H9 (cell line): ENCODE results near the gene ZNF503. TPM values are rescaled to one million over a fixed set of nuclear protein-coding genes. Genes with fewer than 3 reads are reported as not detected.

Experiments
- DNase-seq: peaks from one replicate; pipeline ENCODE4 v3.0.0-alpha.2; 2017
- H2AFZ ChIP-seq: one replicate; pipeline ENCODE4 v1.6.1; 2013; ENCODE audit warnings: mild to moderate bottlenecking, low read length, control low read depth, moderate library complexity
- H2AK5ac ChIP-seq: 2 replicates; pipeline ENCODE4 v1.6.1; 2013; ENCODE audit warnings: low read length, control low read depth, mixed read lengths; ENCODE audit not compliant: insufficient read length
- H2BK120ac ChIP-seq: one replicate; pipeline ENCODE4 v1.6.1; 2013; ENCODE audit warnings: low read depth, mild to moderate bottlenecking, low read length, control low read depth, inconsistent platforms; ENCODE audit not compliant: poor library complexity, severe bottlenecking
- H2BK12ac ChIP-seq: 2 replicates; pipeline ENCODE4 v1.6.1; 2013; ENCODE audit warnings: low read length, control low read depth, mixed read lengths, low read depth; ENCODE audit not compliant: insufficient read length
- H2BK15ac ChIP-seq: 2 replicates; pipeline ENCODE4 v1.6.1; 2013; ENCODE audit warnings: low read depth, low read length, control low read depth
- H2BK20ac ChIP-seq: one replicate; pipeline ENCODE4 v1.6.1; 2013; ENCODE audit warnings: low read depth, mild to moderate bottlenecking, low read length, control low read depth, inconsistent platforms; ENCODE audit not compliant: poor library complexity, severe bottlenecking
- H2BK5ac ChIP-seq: 2 replicates; pipeline ENCODE4 v1.6.1; 2013; ENCODE audit warnings: low read length, control low read depth, mixed read lengths; ENCODE audit not compliant: insufficient read length
- H3K14ac ChIP-seq: 2 replicates; pipeline ENCODE4 v1.6.1; 2013; ENCODE audit warnings: low read length, control low read depth; ENCODE audit not compliant: insufficient read depth
- H3K18ac ChIP-seq: 2 replicates; pipeline ENCODE4 v1.6.1; 2013; ENCODE audit warnings: low read depth, mild to moderate bottlenecking, mixed read lengths, low read length, control low read depth; ENCODE audit not compliant: insufficient read length
- H3K23ac ChIP-seq: 2 replicates; pipeline ENCODE4 v1.6.1; 2013; ENCODE audit warnings: low read length, control low read depth, mixed read lengths, low read depth; ENCODE audit not compliant: insufficient read length
- H3K23me2 ChIP-seq: 2 replicates; pipeline ENCODE4 v1.6.1; 2013; ENCODE audit warnings: low read depth, mild to moderate bottlenecking, mixed read lengths, low read length, control low read depth; ENCODE audit not compliant: insufficient read length, poor library complexity, severe bottlenecking
- H3K27ac ChIP-seq: 2 replicates; pipeline ENCODE4 v1.5.1; 2013; ENCODE audit warnings: low read length, control low read depth, mixed read lengths, low read depth; ENCODE audit not compliant: insufficient read length
- H3K27me3 ChIP-seq: 2 replicates; pipeline ENCODE4 v1.6.1; 2013; ENCODE audit warnings: low read length, control low read depth, inconsistent platforms; ENCODE audit not compliant: insufficient read depth
- H3K4ac ChIP-seq: 2 replicates; pipeline ENCODE4 v1.6.1; 2013; ENCODE audit warnings: low read depth, mild to moderate bottlenecking, control low read depth, inconsistent platforms, low read length, moderate library complexity
- H3K4me1 ChIP-seq: 2 replicates; pipeline ENCODE4 v1.6.1; 2013; ENCODE audit warnings: low read length, control low read depth, inconsistent platforms; ENCODE audit not compliant: insufficient read depth
- H3K4me2 ChIP-seq: 2 replicates; pipeline ENCODE4 v1.6.1; 2013; ENCODE audit warnings: low read length, control low read depth, mixed read lengths; ENCODE audit not compliant: insufficient read length, insufficient read depth
- H3K56ac ChIP-seq: 2 replicates; pipeline ENCODE4 v1.6.1; 2013; ENCODE audit warnings: low read depth, mild to moderate bottlenecking, mixed read lengths, low read length, control low read depth; ENCODE audit not compliant: insufficient read length
- H3K79me1 ChIP-seq: 2 replicates; pipeline ENCODE4 v1.6.1; 2013; ENCODE audit warnings: low read depth, mild to moderate bottlenecking, moderate library complexity, low read length, control low read depth, inconsistent platforms; ENCODE audit not compliant: insufficient read depth, poor library complexity, severe bottlenecking
- H3K79me2 ChIP-seq: 2 replicates; pipeline ENCODE4 v1.6.1; 2013; ENCODE audit warnings: low read length, control low read depth, inconsistent platforms; ENCODE audit not compliant: insufficient read depth
- H3K9ac ChIP-seq: 2 replicates; pipeline ENCODE4 v1.6.1; 2013; ENCODE audit warnings: low read length, control low read depth, mixed read lengths; ENCODE audit not compliant: insufficient read length; ENCODE audit errors: extremely low read depth
- H3K9me3 ChIP-seq: one replicate; pipeline ENCODE4 v1.6.1; 2013; ENCODE audit warnings: low read depth, low read length, inconsistent platforms; ENCODE audit not compliant: control insufficient read depth
- H3T11ph ChIP-seq: one replicate; pipeline ENCODE4 v1.6.1; 2013; ENCODE audit warnings: mild to moderate bottlenecking, low read length, control low read depth, inconsistent platforms
- H4K20me1 ChIP-seq: one replicate; pipeline ENCODE4 v1.6.1; 2013; ENCODE audit not compliant: control insufficient read depth, insufficient read length, insufficient read depth
- H4K5ac ChIP-seq: 2 replicates; pipeline ENCODE4 v1.6.1; 2013; ENCODE audit warnings: low read depth, mild to moderate bottlenecking, mixed read lengths, low read length, control low read depth; ENCODE audit not compliant: insufficient read length
- H4K8ac ChIP-seq: replicated peaks from 2 replicates; pipeline ENCODE4 v1.6.1; 2013; ENCODE audit warnings: low read length, control low read depth, mixed read lengths, low read depth; ENCODE audit not compliant: insufficient read length
- H4K91ac ChIP-seq: 2 replicates; pipeline ENCODE4 v1.6.1; 2013; ENCODE audit warnings: low read depth, mild to moderate bottlenecking, moderate library complexity, mixed read lengths, low read length, control low read depth; ENCODE audit not compliant: insufficient read length
- H3K27ac Mint-ChIP-seq, 3 experiments: 2 replicates in 2 of 3; 3 replicates in 1 of 3; pipeline ENCODE4 v1.8.0; 2020 to 2021; ENCODE audit warnings: mixed read lengths in 3 of 3, mild to moderate bottlenecking in 1 of 3, moderate library complexity in 1 of 3
- H3K27me3 Mint-ChIP-seq: 2 replicates; pipeline ENCODE4 v1.8.0; 2021; ENCODE audit warnings: low read depth, mild to moderate bottlenecking, moderate library complexity, mixed read lengths
- H3K36me3 Mint-ChIP-seq, 3 experiments: 2 replicates in 2 of 3; 3 replicates in 1 of 3; pipeline ENCODE4 v1.8.0; 2020 to 2021; ENCODE audit warnings: low read depth in 3 of 3, mixed read lengths in 3 of 3; ENCODE audit not compliant: insufficient read depth in 1 of 3
- H3K4me1 Mint-ChIP-seq, 2 experiments: 2 replicates each; pipeline ENCODE4 v1.8.0; 2020; ENCODE audit warnings: mixed read lengths in 2 of 2
- H3K4me3 Mint-ChIP-seq, 2 experiments: 2 replicates in 1 of 2; 3 replicates in 1 of 2; pipeline ENCODE4 v1.8.0; 2020 to 2021; ENCODE audit warnings: mild to moderate bottlenecking in 2 of 2, mixed read lengths in 2 of 2, moderate library complexity in 1 of 2
- H3K9me3 Mint-ChIP-seq, 2 experiments: 2 replicates in 1 of 2; 3 replicates in 1 of 2; pipeline ENCODE4 v1.8.0; 2020; ENCODE audit warnings: mild to moderate bottlenecking in 2 of 2, mixed read lengths in 2 of 2, moderate library complexity in 1 of 2
- WGBS: extraction: QIAGEN DNeasy Blood & Tissue Kit; methylation state at CpG from one replicate; pipeline ENCODE4 v1.1.7; 2013; ENCODE audit warnings: missing lambda C conversion rate, low lambda C conversion rate, mixed read lengths; ENCODE audit not compliant: insufficient read length; ENCODE audit errors: extremely low coverage; 5-methylcytosine and 5-hydroxymethylcytosine counted together
- total RNA-seq: library from RNA; stranded (reverse); gene quantifications from 2 replicates; pipeline ENCODE4 v1.2.1, GENCODE V29; 2021
- TF ChIP-seq, protein P1 (sequence below): fragments of 200-600 bp; sonication (generic); conservative IDR thresholded peaks from 3 replicates; pipeline ENCODE4 v1.8.0; 2021; ENCODE audit warnings: antibody characterized with exemption, mild to moderate bottlenecking

Gene ZNF503
- total RNA-seq, 1 experiment from 2014 or later = 0.09 TPM

DNA sequence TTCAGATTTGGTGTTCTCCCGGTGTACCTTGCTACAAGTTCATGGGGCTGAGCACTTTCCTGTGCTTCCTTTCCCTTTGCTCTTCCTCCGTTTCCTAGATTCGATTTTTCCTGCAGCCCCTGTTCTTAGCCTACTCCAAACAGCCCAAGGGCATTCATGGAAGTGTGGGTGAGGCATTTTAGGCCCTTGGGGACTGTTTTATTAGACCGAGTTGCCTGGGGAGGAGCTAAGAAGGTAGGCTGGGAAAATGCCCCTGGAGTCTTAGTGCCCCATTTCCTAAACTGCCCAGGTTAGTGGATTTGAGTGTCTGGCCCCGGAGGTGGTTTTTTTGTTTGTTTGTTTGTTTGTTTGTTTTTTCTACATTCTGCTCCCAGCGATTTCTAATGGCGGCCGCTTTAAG is 31.7 kb upstream of the ZNF503 start:
- H3K14ac ChIP-seq = no peak overlapping the region
- DNase-seq = no peak
- no peaks in the 10 kb centered on the region for H3K79me1 ChIP-seq
- no peaks in the 10 kb centered on the region for H3K9me3 ChIP-seq
- peaks cover 66% of the 10 kb centered on the region for H3K27me3 ChIP-seq
- Mint-ChIP-seq H3K36me3 (no peaks in the 10 kb centered on the region), H3K4me3 (no peak overlapping the region; a peak in 1 of 5 replicates), H3K27ac (no peak overlapping the region), H3K4me1 (peaks cover 28 to 37% of the 10 kb centered on the region in 2 experiments), H3K27me3 (peaks cover 97% of the 10 kb centered on the region), H3K9me3 (no peaks in the 10 kb centered on the region; a peak in 2 of 5 replicates)
- H2BK120ac ChIP-seq = no peak overlapping the region
- no peak overlapping the region for H2BK12ac ChIP-seq
- no peak overlapping the region for H4K8ac ChIP-seq
- H3K4me1 ChIP-seq = no peaks in the 10 kb centered on the region
- no peak overlapping the region for H3K9ac ChIP-seq
- H3K4ac ChIP-seq = no peak overlapping the region
- H2BK5ac ChIP-seq = no peak overlapping the region
- no peak overlapping the region for H2AFZ ChIP-seq
- no peak overlapping the region for H3K23ac ChIP-seq
- no peak overlapping the region for H3T11ph ChIP-seq
- H2AK5ac ChIP-seq = no peak overlapping the region
- H2BK20ac ChIP-seq = no peak overlapping the region
- no peak overlapping the region for H2BK15ac ChIP-seq
- TF ChIP-seq, protein P1, sequence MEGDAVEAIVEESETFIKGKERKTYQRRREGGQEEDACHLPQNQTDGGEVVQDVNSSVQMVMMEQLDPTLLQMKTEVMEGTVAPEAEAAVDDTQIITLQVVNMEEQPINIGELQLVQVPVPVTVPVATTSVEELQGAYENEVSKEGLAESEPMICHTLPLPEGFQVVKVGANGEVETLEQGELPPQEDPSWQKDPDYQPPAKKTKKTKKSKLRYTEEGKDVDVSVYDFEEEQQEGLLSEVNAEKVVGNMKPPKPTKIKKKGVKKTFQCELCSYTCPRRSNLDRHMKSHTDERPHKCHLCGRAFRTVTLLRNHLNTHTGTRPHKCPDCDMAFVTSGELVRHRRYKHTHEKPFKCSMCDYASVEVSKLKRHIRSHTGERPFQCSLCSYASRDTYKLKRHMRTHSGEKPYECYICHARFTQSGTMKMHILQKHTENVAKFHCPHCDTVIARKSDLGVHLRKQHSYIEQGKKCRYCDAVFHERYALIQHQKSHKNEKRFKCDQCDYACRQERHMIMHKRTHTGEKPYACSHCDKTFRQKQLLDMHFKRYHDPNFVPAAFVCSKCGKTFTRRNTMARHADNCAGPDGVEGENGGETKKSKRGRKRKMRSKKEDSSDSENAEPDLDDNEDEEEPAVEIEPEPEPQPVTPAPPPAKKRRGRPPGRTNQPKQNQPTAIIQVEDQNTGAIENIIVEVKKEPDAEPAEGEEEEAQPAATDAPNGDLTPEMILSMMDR = no peak
- H3K56ac ChIP-seq = no peak overlapping the region
- H3K4me2 ChIP-seq = peak overlapping the region; percentile 26
- no peaks in the 10 kb centered on the region for H3K23me2 ChIP-seq
- H4K91ac ChIP-seq = no peak overlapping the region
- H4K20me1 ChIP-seq = no peaks in the 10 kb centered on the region
- H3K18ac ChIP-seq = no peak overlapping the region
- H3K27ac ChIP-seq = no peak overlapping the region
- no peaks in the 10 kb centered on the region for H3K79me2 ChIP-seq
- WGBS = no CpG with 5 or more reads among the region's 8 CpGs
- H4K5ac ChIP-seq = no peak overlapping the region
